Chondrocyte (in vitro differentiated cells): ENCODE data around the gene DENND2C. TPM values are rescaled to one million over a fixed set of nuclear protein-coding genes. Genes with fewer than 3 reads are reported as not detected.
A peak's percentile ranks its signal among the peaks of the same experiment; 100 is the strongest.

Experiments
- DNase-seq: peaks from one replicate; pipeline ENCODE4 v3.0.0; 2021; ENCODE audit warnings: mixed read lengths, low spot score
- H3K27ac Mint-ChIP-seq: one replicate; pipeline ENCODE4 v1.8.0; 2021; ENCODE audit warnings: mild to moderate bottlenecking, moderate library complexity, mixed read lengths; ENCODE audit not compliant: unreplicated experiment
- H3K27me3 Mint-ChIP-seq: 2 replicates; pipeline ENCODE4 v1.8.0; 2021; ENCODE audit warnings: low read depth, mixed read lengths
- H3K36me3 Mint-ChIP-seq: 2 replicates; pipeline ENCODE4 v1.8.0; 2021; ENCODE audit warnings: low read depth, mixed read lengths
- H3K4me1 Mint-ChIP-seq: 2 replicates; pipeline ENCODE4 v1.8.0; 2021; ENCODE audit warnings: low read depth, mild to moderate bottlenecking, mixed read lengths
- H3K4me3 Mint-ChIP-seq: one replicate; pipeline ENCODE4 v1.8.0; 2021; ENCODE audit warnings: mild to moderate bottlenecking, moderate library complexity, mixed read lengths; ENCODE audit not compliant: unreplicated experiment
- H3K9me3 Mint-ChIP-seq: 2 replicates; pipeline ENCODE4 v1.8.0; 2021; ENCODE audit warnings: low read depth, mixed read lengths
- total RNA-seq: library from RNA; stranded (reverse); gene quantifications from 3 replicates; pipeline ENCODE4 v1.2.1, GENCODE V29; 2021
- TF ChIP-seq, protein P1 (sequence below): fragments of 200-600 bp; sonication (generic); IDR thresholded peaks from 2 replicates; pipeline ENCODE4 v1.5.0; 2021; ENCODE audit warnings: antibody characterized with exemption, mild to moderate bottlenecking, moderate library complexity

DENND2C gene
- total RNA-seq, 1 donor from 2014 or later, result 3.3 TPM

DNA sequence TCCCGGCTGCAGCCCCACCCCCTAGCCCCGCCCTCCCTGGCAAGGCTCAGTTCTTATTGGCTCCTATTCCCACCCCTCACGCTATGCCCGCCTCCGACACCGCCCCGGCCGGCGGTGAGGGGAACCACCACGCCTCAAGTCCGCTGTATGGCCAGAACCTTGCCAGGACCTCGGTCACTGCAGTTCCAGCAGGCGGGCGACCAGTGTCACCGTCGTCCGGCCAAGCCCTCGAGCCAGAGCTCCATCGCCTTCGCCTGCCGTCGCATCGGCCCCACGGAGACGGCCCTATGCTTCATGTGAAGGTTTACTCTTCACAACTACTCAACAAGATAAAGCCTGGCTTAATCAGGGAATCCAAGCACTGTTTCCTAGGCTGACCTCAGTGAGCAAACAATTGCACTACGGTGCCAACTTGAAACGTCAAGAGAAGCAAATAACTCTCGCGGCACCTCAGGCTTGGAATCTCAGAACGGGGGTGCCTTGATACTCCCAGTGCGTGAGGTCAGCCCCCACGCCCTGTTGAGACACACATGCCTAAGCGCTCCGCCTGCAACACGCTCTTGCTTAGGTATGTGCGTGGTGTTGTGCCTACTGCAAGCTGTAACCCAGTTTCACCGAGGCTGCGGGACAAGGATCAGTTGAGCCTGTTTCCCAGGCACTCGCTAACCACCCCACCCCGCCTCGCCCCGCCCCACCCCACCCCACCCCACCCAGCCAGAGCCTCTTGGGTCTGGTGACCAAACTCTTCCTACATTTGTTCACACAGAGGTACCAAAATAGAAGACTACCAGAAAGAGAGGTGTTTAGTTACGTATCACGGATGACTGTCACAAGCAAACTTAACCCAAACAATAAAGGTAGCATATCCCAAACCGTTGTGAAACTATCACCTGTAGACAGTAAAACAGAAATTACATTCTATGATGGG is 498 bp upstream of the DENND2C start:
- no peaks in the 10 kb centered on the region for H3K9me3 Mint-ChIP-seq
- DNase-seq, result peak; percentile 89
- H3K4me3 Mint-ChIP-seq, result peak overlapping the region; percentile 89
- TF ChIP-seq, protein P1, sequence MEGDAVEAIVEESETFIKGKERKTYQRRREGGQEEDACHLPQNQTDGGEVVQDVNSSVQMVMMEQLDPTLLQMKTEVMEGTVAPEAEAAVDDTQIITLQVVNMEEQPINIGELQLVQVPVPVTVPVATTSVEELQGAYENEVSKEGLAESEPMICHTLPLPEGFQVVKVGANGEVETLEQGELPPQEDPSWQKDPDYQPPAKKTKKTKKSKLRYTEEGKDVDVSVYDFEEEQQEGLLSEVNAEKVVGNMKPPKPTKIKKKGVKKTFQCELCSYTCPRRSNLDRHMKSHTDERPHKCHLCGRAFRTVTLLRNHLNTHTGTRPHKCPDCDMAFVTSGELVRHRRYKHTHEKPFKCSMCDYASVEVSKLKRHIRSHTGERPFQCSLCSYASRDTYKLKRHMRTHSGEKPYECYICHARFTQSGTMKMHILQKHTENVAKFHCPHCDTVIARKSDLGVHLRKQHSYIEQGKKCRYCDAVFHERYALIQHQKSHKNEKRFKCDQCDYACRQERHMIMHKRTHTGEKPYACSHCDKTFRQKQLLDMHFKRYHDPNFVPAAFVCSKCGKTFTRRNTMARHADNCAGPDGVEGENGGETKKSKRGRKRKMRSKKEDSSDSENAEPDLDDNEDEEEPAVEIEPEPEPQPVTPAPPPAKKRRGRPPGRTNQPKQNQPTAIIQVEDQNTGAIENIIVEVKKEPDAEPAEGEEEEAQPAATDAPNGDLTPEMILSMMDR, result peak; percentile 47
- H3K27ac Mint-ChIP-seq, result peak overlapping the region; percentile 87
- H3K27me3 Mint-ChIP-seq, result peaks cover 14% of the 10 kb centered on the region
- H3K4me1 Mint-ChIP-seq, result peaks cover 13% of the 10 kb centered on the region
- peaks cover 2% of the 10 kb centered on the region for H3K36me3 Mint-ChIP-seq

GRCh38 chr1:114668784-114669561 is 876 bp downstream of the DENND2C start:
- Mint-ChIP-seq H3K27me3 (peaks cover 4% of the 10 kb centered on the region), H3K27ac (peak overlapping the region; percentile 62), H3K36me3 (peaks cover 2% of the 10 kb centered on the region), H3K4me1 (peaks cover 13% of the 10 kb centered on the region), H3K4me3 (peak overlapping the region; percentile 89), H3K9me3 (no peaks in the 10 kb centered on the region)
- TF ChIP-seq, protein P1, result no peak
- no peak for DNase-seq

- Mint-ChIP-seq H3K9me3 (no peaks in the 10 kb centered on the region), H3K27ac (no peak overlapping the region), H3K4me3 (no peak overlapping the region), H3K4me1 (peaks cover 13% of the 10 kb centered on the region), H3K36me3 (peaks cover 2% of the 10 kb centered on the region), H3K27me3 (peaks cover 4% of the 10 kb centered on the region)
- TF ChIP-seq, protein P1, result no peak
- DNase-seq, result no peak
Measured at GRCh38 chr1:114668373-114668772, 1.5 kb downstream of the DENND2C start.

DNA sequence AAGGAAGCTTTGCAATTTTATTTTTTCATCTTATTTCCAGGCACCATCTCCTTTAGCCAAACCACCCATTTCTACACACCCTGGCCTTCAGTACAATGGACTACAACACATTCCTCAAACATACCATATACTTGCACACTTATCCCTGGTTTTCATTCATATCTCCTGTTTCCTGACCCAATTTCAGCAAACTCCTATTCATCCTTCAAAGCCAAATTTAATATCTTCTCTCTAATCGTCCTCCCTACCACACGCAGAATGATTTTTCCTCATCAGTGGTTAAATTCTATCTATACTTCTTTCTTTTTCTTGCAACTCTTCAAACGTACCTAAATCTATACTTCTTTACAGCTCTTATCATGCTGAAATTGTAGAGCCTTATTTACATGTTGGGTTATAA is 2.9 kb downstream of the DENND2C start:
- H3K36me3 Mint-ChIP-seq, result peaks cover 2% of the 10 kb centered on the region
- peaks cover 13% of the 10 kb centered on the region for H3K4me1 Mint-ChIP-seq
- TF ChIP-seq, protein P1, result no peak
- no peak overlapping the region for H3K27ac Mint-ChIP-seq
- no peak for DNase-seq
- no peaks in the 10 kb centered on the region for H3K9me3 Mint-ChIP-seq
- peaks cover 4% of the 10 kb centered on the region for H3K27me3 Mint-ChIP-seq
- no peak overlapping the region for H3K4me3 Mint-ChIP-seq

DNA sequence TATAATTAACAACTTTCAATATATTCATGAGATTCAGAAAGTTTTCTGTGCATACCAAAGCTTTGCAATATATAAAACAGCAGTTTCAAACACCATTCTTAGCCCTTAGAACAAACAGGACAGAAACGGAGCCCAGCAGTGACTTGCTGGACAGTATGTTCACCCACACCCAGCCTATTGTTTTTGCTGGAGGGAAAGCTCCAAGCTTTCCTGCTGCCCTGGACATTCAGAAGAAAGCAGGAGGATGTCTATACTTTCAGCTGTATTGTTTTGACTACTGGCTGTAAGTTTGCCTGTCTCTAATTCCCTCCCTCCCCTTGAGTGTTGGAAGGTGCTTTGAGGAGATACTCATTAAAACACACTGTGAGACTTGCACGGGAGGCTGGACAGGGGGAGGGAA is 9.6 kb downstream of the DENND2C start:
- Mint-ChIP-seq H3K27me3 (peaks cover 21% of the 10 kb centered on the region), H3K27ac (no peak overlapping the region)

More for the DNA sequence above, 9.6 kb downstream of the DENND2C start:
- Mint-ChIP-seq H3K4me1 (peaks cover 6% of the 10 kb centered on the region), H3K36me3 (no peaks in the 10 kb centered on the region), H3K4me3 (no peak overlapping the region), H3K9me3 (no peaks in the 10 kb centered on the region)
- TF ChIP-seq, protein P1, result no peak
- DNase-seq, result no peak
